Muscle of arm (tissue), 12 donors: ENCODE measurements around the gene LGMN. TPM values are rescaled to one million over a fixed set of nuclear protein-coding genes. Genes with fewer than 3 reads are reported as not detected.

Experiments
- DNase-seq: peaks from one replicate; pipeline ENCODE4 v3.0.0-alpha.2; 2013
- polyA plus RNA-seq, 12 donors: library from polyadenylated mRNA; unstranded; fragments of 120-200 nt; gene quantifications; one replicate each; pipeline ENCODE4 v1.2.1, GENCODE V29; 2013; ENCODE audit not compliant: insufficient read length in 12 of 12

Gene LGMN
- polyA plus RNA-seq, 12 donors = 55.9 to 118 (median 88.5) TPM; not detected in 1

DNA sequence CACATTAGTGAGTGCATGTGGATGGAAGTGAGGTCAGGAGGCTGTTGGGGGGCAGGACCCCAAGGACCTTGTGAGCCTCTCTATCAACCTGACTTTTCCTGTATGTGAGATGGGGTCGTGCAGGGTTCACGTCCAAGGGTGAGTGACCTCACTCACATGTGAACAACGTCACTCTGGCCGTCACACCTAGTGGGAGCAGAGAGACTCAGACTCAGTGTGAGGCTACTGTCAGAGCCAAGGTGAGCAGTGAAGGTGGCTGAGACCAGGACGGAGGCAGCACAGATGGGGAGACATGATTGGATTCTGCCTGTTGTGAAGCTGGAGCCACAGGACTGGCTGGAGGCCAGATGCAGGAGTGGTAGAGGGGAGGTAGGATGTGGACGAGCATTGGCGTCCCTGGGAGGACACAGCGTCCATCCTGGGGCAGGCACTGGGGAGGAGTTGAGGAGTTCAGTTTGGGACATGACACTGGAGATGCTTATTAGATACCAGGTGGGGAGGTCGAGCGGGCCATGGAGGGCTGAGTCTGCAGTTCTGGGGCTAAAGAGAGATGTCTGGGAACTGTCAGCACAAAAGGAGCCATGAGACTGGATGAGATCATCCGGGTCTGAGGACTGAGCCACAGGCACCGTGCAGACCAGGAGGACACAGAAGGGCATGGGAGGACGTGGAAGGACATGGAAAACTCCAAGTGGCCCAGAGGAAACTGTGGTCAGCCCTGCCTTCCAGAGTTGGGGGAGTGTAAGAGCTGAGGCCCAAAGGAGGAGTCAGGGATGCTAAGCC lies 92.8 kb downstream of the LGMN start:
- no peak for DNase-seq

- no peak for DNase-seq
Measured at GRCh38 chr14:92654239-92654901, 94.1 kb downstream of the LGMN start.

Other genes starting within 250 kb of the LGMN start
- 10 to 100 TPM in 9 of 12 donors, 1 to 10 TPM in 2, not detected in 1; 9.8 to 50.6 (median 12.1) TPM for gene RIN3, start 234.8 kb downstream of the LGMN start, polyA plus RNA-seq
- gene GOLGA5, start 45.7 kb upstream of the LGMN start, polyA plus RNA-seq = 10 to 100 TPM in 11 of 12 donors, not detected in 1; 23.3 to 44.1 (median 37.2) TPM
- 100 to 1,000 TPM in 1 of 12 donors, 1 to 10 TPM in 1, under 1 TPM in 4, not detected in 6; 0.15 to 330 (median 0.47) TPM for gene CHGA, start 174.5 kb upstream of the LGMN start, polyA plus RNA-seq